GM18526 (cell line): ENCODE results near the gene COPS3.

Experiments
- POLR2A ChIP-seq: IDR thresholded peaks from 3 replicates; pipeline ENCODE4 v1.6.1; 2011; ENCODE audit not compliant: insufficient read length; ENCODE audit errors: extremely low read depth

The COPS3 gene

DNA sequence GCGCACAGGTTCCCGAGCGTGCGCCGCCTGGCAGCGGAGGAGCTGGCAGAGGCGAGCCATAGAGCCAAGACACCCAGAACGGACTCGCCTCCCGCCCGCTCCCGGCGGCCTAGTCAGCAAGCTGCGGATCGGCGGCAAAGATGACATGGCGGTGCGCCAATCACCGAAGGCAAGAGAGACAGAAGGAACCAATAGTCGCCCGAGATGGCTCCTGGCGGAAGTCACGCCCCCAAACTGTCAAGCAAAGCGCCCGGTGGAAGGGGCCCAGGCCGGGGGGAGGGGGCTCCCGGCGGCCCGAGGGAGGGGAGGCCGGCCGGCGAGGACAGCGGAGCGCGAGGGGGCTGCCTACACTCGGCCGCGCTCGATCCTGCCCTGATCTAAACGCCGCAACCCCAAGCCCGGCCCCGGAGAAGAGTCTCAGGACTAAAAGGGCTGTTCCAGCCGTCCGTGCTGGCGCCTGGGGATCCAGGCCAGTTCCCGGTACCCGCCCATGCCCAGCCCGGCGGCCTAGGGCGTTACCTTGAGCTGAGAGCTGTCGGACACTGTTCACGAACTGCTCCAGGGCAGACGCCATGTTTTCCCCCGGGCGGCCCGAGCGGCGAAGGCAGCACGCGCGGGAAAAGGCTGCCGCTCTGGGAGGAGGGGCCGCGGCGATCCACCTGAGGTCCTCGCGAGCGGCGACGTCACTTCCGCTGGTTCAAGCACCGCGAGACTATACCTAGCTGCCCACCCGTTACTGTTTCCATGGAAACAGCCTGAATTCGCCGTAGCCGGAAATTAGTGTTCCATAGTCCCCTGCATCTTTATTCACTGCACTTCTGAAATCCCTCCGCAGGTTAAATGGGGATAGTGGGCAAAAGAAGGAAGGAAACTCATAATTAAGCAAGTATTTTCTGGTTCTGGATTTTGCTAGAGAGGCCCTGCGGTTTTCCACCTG, at the start of gene COPS3:
TSS of gene COPS3 (minus strand) at position 634 of the 937 bp plus-strand sequence. CDS start at position 574, 60 bp downstream.
- TF ChIP-seq POLR2A = peak; percentile 82

DNA sequence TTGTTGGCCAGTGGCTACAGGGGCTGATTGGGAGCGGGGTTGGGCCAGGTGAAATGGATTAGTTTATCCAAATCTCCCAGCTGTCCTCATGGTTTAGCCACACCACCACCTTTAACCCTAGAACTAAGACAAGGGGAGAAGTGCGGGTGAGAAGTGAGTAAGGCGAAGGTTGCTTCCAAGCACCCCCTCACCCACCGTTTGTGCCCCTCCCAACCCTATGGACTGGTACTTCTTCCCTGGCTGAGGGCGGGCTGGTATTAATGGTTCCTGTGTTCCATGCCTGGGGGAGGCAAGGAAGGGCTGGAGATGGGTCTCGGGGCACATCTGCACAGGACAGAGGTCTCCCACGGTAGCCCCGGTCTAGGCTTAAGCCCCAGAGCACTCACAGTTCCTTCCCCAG, 47.2 kb upstream of the COPS3 start:
- TF ChIP-seq POLR2A = no peak

DNA sequence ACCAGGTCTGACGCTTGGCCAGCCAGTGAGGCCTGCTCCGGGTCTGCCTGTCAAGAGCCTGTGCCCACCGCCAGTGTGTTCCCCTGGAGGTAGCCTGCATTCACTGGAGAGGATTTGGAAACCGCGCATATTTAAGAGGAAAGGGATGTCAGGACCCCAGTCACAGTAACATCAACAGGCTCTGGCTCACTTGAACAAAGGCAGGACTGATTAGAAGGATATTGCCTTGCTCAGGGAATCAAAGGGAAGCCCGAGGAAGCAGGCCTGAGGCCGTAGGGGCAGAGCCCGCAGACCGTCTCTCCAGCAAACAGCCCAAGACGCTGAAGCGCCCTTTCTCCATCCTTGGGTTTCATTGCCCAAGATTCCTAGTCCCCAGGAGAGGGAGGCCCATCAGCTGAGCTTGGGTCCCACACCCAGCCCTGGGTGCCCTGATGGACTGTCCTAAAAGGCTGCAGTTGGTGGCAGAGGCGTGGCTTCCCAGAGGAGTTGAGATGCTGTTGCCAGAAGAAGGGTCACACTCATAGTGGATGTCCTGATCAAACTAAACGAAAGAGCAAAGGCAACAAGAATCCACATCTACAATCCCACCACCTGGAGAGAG, 45.3 kb upstream of the COPS3 start:
- TF ChIP-seq POLR2A = no peak

DNA sequence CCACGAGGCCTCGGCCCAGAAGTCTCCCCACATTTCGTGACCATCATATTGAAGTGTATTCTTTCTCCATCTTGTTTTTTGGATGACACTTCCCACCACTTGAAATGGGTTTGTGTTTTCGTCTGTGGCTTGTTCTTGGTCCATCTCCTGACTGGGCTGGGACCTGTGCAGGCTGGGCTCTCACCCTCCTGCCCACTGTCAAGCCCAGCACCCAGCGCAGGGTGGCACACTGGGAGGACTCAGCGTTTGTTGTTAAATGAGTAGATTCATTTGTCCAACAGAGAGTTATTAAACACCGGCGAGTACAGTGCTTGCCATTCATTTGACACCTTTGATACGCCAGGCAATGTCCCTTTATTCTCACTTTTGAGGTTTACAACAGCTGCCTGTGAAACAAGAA, 44.8 kb upstream of the COPS3 start:
- no peak for TF ChIP-seq POLR2A

DNA sequence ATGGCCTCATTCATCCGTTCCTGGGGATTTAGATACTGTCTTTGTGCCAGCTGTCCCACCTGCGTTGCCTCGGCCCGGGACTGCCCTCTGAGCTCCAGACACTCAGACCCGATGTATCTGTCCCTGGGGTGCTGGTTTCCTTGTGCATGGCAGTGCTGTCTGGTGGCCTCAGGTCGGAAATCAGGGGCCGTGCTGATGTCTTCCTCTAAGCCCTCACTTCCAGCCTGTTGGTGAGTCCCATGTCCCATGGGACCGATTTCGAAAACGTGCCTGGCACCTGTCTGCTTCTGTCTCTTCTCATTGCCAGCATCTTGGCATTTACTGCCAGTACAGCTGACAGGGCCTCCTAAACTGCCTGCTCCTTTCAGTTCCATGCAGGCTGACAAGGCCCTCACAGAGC, 44.2 kb upstream of the COPS3 start:
- no peak for TF ChIP-seq POLR2A

DNA sequence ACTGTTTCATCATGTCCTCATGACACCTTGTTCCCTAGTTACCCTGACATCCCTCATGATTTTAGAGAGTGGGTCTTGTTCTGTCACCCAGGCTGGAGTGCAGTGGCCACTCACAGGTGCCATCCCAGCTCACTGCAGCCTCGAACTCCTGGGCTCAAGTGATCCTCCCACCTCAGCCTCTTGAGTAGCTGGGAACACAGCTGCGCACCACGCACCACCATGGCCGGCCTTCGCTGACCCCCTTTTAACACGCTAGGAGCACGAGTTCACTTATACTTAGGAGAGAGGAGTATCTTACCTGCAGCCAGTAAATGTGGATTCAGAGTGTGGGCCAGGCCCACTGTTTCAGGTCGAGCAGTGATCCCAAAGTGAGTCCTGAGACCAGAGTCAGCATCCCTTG, 43.6 kb upstream of the COPS3 start:
- no peak for TF ChIP-seq POLR2A

DNA sequence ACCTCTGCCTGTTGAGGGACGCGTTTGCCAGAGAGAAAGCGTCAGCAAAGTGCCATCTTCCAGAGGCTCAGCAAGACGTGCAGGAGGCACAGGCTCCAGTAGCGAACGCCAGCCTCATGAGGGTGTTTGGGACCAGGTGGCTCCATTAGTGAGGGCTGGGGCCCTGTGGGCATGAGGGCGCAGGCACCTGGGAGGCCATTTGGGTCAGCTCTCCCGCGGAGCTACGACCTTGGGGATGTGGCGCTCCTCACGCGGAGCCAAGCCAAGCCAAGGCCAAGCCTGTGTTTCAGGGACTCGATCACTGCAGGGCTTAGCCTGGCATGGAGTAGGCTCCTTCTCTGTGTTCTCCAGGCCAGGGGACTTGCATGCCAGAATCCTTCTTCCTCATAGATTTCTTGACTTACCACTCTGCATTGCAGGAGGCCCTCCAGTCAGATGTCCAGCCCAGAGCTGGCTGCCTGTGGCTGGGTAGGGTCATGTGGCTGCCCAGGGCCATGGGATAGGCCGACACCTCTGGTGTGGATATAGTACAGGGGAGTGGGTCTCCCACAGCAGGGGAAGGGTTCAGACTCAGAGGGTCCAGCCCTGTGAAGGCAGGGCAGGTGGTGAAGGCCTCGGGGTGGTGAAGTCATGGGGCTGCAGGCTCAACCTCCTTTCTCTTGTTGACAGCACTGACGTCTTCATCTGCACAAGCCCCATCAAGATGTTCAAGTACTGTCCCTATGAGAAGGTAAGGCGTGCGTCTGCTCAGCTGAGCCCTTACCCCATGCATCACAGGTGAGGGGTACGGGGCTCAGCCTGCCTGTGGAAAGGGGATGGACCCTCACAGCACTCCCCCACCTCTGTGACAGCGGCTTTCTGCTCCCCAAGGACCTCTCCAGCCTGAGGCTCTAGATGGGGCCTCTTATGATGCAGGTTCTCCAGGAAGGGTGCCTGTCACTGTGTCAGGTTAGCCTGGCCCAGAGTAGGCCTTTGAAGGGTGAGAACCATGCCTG, 41.8 kb upstream of the COPS3 start:
- TF ChIP-seq POLR2A = no peak

DNA sequence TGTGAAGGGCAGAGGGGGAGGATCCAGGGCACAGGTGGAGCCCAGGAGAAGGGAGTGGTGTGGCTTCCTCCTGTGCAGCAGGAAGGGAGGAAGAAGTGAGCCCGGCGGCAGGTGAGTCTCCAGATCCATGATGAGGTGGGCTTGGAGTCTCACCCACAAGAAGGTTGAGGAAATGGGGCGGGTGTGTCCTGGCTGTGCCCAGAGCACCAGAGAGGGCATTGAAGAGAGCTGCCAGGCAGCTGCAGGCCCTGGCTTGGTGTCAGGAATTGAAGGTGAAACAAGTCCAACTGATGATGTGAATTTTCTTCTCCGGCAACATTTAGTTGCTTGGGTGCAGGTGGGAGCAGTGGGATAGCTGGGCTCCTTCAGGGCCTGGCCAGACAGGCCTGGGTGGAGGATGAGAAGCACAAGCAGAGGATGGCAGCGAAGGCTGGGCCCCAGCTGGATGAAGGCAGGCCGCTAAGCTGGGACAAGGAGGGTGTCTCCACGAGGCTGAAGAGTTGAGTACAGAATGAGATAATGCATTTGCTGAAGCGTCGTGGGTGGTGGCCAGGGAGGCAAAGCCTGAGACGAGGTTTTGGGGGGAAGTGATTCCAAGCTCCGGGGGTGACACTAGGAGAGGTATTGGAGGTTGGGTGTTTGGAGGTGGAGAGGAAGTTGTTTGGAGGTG, 40.4 kb upstream of the COPS3 start:
- TF ChIP-seq POLR2A = no peak

DNA sequence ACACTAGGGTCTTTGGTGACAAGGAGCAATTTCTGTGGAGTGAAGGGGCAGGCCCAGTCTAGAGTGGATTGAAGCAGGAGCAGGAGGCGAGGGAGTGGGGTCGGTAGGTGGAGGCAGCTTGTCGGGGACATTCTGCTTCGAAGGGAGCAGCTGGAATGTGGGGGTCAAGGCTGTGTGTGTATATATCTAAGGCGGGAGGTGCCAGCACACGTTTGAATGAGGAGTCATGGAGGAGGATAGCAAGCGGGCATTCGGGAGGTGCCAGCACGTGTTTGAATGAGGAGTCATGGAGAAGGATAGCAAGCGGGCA, 39.8 kb upstream of the COPS3 start:
- TF ChIP-seq POLR2A = no peak

DNA sequence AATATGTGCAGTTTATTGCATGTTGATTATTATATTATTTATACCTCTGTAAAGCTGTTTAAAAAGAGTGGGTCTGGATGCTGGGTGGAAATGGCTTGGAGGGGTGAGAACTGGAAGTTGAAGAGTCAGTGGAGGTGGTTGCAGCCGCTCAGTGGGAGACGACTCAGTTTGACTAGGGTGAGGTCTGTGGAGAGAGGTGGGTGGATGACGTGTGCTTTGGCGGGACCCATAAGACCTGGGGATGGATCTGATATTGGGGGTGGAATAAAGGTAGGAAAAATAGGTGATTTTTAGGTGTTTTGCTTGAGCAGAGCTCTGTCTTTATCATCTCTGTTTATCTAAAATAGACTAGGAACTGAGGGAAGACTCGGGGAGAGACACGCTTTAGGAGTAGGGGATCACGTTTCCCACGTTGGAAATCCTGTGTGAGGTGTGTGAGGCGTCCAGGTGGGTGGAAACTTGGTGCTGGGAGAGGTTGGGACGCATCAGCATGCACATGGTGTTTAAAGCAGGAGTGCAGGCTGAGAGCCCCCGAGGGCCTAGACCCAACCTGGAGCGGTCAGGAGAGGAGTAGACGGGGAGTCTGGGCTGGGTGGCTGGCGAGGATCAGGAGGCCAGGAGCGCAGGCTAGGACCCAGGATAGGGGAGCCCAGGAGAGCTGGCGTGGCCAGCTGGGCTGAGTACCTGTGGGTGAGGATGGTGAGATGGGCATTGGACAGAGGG, 39.3 kb upstream of the COPS3 start:
- TF ChIP-seq POLR2A = no peak

DNA sequence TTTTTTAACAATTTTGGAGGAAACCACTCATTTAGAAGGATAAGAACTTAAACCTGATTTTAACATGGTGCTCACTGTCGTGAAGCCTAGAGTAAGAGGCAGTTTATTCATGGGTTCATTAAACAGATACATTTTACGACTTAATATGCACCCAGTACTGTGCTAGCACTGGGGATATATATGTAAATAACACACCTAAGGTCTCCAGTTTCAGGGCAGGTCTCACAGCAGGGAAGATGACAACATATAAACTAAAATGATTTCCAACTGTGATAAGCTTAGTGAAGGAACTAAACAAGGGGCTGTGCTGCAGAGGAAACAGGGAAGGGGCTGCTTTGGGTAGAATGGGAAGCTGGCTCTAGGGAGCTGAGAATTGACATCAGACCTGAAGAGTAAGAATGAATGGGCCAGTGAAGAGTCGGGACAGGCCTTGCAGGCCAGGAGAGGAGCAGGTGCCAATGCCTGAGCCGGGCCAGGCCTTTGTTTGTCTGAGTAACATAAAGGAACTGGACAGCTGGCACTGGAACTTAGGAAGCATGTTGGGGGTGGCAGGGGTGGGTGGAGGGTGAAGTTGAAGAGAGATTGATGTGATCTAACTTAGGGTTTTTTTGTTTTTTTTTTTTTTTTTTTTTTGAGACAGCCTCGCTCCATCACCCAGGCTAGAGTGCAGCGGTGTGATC, 34.2 kb upstream of the COPS3 start:
- TF ChIP-seq POLR2A = no peak

DNA sequence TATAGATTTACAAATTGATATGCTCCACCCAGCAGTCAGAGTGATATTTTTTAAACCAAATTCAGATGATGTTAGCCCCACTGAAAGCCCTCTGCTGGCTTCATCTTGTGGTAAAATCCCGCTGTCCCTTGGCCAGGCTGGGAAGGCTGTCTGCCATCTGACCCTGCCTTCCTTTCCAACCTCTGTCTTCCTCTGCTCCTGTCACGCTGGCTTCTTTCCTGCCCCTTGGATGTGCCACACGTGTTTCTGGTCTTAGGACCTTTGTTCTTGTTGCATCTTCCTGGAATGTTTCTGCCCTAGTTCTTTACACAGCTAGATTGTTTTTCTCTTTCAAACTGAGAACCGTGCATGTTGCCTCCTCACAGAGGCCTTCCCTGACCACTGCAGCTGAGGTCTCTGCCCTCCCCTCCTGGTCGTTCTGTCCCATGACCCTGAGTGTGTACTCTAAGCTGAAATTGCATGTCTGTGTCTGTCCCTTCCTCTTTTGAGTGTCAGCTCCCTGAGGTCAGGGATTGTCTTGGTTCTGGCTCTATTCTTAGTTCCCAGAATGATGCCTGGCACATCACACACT, 33.5 kb upstream of the COPS3 start:
- no peak for TF ChIP-seq POLR2A

DNA sequence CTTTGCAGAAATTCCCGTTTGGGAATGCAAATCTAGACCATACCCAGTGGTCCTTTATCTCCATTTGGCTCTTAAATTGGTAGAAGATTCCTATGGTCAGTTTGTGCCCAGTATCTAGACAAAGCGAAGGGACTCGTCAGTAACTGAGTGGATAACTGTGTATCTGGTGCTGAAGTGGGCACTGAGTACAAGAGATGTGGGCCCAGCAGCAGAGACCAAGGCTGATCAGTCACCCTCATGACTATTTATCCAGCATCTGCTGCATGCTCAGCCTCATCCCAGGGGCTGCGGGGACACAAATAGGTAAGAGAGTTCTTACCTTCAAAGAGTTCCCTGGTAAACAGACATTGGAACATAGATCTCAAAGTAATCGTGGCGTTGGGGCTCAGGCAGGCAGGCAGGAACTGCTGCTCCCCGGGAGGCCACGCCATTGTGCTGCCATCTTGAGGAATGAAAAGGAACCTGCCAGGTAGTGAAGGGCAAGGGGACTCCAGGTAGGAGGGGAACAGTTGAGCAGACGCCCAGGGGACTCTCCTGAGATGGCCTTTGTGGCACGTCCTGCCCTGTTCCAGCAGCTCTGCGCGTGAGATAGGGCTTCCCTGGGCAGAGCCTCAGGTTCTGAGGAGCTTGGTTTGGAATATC, 32.4 kb upstream of the COPS3 start:
- TF ChIP-seq POLR2A = no peak

DNA sequence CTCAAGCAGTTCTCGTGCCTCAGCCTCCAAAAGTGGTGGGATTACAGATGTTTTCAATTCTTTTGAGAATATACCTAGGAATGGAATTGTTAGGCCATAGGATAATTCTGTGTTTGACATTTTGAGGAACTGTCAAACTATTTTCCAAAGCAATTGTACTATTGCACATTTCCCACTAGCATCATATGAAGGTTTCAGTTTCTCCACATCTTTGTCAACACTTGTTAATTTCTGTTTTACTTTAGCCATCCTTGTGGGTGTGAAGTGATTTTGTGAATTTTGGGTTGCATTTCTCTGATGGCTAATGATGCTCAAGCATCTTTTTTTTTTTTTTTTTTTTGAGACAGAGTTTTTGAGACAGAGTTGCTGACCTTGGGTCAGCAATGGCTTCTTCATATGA, 28.3 kb upstream of the COPS3 start:
- TF ChIP-seq POLR2A = no peak
